Astrocyte of the spinal cord (primary cell): ENCODE measurements around the gene ZDHHC13.
A peak's percentile ranks its signal among the peaks of the same experiment; 100 is the strongest.

Experiments
- DNase-seq: peaks from one replicate; pipeline ENCODE4 v3.0.0; 2011; ENCODE audit warnings: low read depth, low spot score
- H3K4me3 ChIP-seq: 2 replicates; pipeline ENCODE4 v1.5.1; 2011; ENCODE audit warnings: low read depth, mild to moderate bottlenecking, low read length, moderate library complexity
- CTCF ChIP-seq: IDR thresholded peaks from 2 replicates; pipeline ENCODE4 v1.5.1; 2012; ENCODE audit warnings: low read depth, mild to moderate bottlenecking, low read length, inconsistent platforms
- in situ Hi-C: cut with HindIII; loops from 2 replicates; pipeline ENCODE4 v1.10.0; 2017; ENCODE audit warnings: low sequenced_read_pairs

Gene ZDHHC13

GRCh38 chr11:19185516-19186052 is 68.6 kb downstream of the ZDHHC13 start:
- H3K4me3 ChIP-seq: no peak overlapping the region
- TF ChIP-seq CTCF: no peak
- in situ Hi-C loops: no loop called here
- DNase-seq: no peak

- TF ChIP-seq CTCF: no peak
- H3K4me3 ChIP-seq: no peak overlapping the region
- in situ Hi-C loops: no loop called here
- peak; percentile 61 for DNase-seq
Observed at GRCh38 chr11:19187114-19187832, 70.3 kb downstream of the ZDHHC13 start.

- TF ChIP-seq CTCF: no peak
- DNase-seq: no peak
- no peak overlapping the region for H3K4me3 ChIP-seq
- in situ Hi-C loops: no loop called here
Observed at GRCh38 chr11:19187833-19188258, 70.9 kb downstream of the ZDHHC13 start.

- H3K4me3 ChIP-seq: no peak overlapping the region
- no peak for TF ChIP-seq CTCF
- no peak for DNase-seq
- in situ Hi-C loops: no loop called here
Observed at GRCh38 chr11:19191530-19192169, 74.7 kb downstream of the ZDHHC13 start.

- TF ChIP-seq CTCF: no peak
- no peak overlapping the region for H3K4me3 ChIP-seq
- DNase-seq: no peak
- in situ Hi-C loops: no loop called here
Observed at GRCh38 chr11:19193916-19194315, 76.9 kb downstream of the ZDHHC13 start.

- no peak for TF ChIP-seq CTCF
- in situ Hi-C loops: no loop called here
Observed at GRCh38 chr11:19194620-19195308, 77.8 kb downstream of the ZDHHC13 start.

More at GRCh38 chr11:19194620-19195308, 77.8 kb downstream of the ZDHHC13 start:
- H3K4me3 ChIP-seq: no peak overlapping the region
- no peak for DNase-seq
